Naive B cell (primary cell): ENCODE data around the gene MUC21. TPM values are rescaled to one million over a fixed set of nuclear protein-coding genes. Genes with fewer than 3 reads are reported as not detected.
A peak's percentile ranks its signal among the peaks of the same experiment; 100 is the strongest.
"Not testable (repeated sequence)": the region's sequence is repeated elsewhere in the genome, so short reads cannot be mapped to it uniquely, and the experiment has no call there.

Experiments used
- ATAC-seq, 2 donors: fragments of 150-1000 bp; cut with Tn5 transposase; 2 replicates each; pipeline ENCODE4 v1.10.0; 2021; ENCODE audit warnings: low read depth in 2 of 2, mild to moderate bottlenecking in 2 of 2, moderate library complexity in 2 of 2
- DNase-seq: peaks from one replicate; pipeline ENCODE4 v3.0.0; 2022
- H3K27ac Mint-ChIP-seq, 6 donors: one replicate each; pipeline ENCODE4 v1.8.0; 2020 to 2022; ENCODE audit warnings: mild to moderate bottlenecking in 6 of 6, mixed read lengths in 6 of 6, moderate library complexity in 5 of 6, inconsistent platforms in 2 of 6
- H3K27me3 Mint-ChIP-seq, 3 donors: one replicate each; pipeline ENCODE4 v1.8.0; 2021 to 2022; ENCODE audit warnings: mixed read lengths in 3 of 3, mild to moderate bottlenecking in 1 of 3
- H3K36me3 Mint-ChIP-seq, 2 donors: one replicate each; pipeline ENCODE4 v1.8.0; 2020 to 2022; ENCODE audit warnings: mixed read lengths in 2 of 2, inconsistent platforms in 1 of 2, mild to moderate bottlenecking in 1 of 2
- H3K4me1 Mint-ChIP-seq, 3 donors: one replicate each; pipeline ENCODE4 v1.8.0; 2020 to 2022; ENCODE audit warnings: mixed read lengths in 3 of 3, inconsistent platforms in 1 of 3, mild to moderate bottlenecking in 1 of 3, moderate library complexity in 1 of 3
- H3K4me3 Mint-ChIP-seq, 8 donors: one replicate each; pipeline ENCODE4 v1.8.0; 2020 to 2022; ENCODE audit warnings: mild to moderate bottlenecking in 8 of 8, mixed read lengths in 8 of 8, moderate library complexity in 8 of 8, inconsistent platforms in 2 of 8
- H3K9me3 Mint-ChIP-seq, 7 donors: one replicate each; pipeline ENCODE4 v1.8.0; 2020 to 2022; ENCODE audit warnings: mixed read lengths in 7 of 7, mild to moderate bottlenecking in 5 of 7, inconsistent platforms in 2 of 7, moderate library complexity in 1 of 7
- polyA plus RNA-seq, 6 donors: library from polyadenylated mRNA; unstranded; fragments of 300-500 nt; fragmentation: Illumina TruSeq; gene quantifications; one replicate each; pipeline ENCODE4 v1.2.3, GENCODE V29; 2021; ENCODE audit warnings: low read depth in 6 of 6

Gene MUC21
- polyA plus RNA-seq, 6 donors from 2014 or later: not detected

DNA sequence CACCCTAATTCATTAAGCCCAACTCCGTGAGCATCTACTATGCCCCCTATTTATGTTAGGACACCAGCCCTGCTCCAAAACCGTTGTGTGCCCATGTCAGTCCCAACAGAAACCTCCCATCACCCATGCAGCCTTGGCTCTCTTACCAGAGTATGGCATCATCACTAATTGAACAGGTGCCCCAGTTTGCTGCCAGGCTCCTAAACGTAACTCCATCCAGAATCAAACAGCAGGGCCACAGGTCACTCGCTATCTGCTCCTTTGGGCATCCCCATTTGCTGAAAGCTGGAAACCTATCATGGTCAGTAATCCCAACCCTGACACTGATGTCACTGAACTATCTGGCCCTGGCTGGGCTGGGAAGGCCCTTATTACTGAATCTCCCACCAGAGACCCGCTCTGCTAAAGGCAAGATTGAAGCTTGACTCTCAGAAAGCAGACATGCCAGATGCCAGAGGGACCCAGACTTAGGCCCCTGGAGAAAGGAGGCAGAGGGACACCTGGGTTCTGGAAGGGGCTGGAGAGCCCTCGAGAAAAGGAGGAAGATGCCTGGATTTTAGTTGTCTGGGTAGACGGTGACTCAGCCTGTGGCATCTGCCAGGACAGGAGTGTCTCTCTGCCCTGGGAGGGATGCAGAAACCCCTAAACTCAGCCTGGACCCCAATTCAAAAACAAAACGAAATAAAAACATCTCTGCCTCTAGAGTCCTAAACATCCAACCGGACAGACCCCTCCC lies 28.7 kb upstream of the MUC21 start:
- H3K9me3 Mint-ChIP-seq: peaks cover 0 to 2% (median 0%) of the 10 kb centered on the region in 7 donors
- DNase-seq: no peak
- H3K27me3 Mint-ChIP-seq: peaks cover 6 to 54% (median 47%) of the 10 kb centered on the region in 3 donors
- H3K27ac Mint-ChIP-seq: peak overlapping the region in 4 of 6 donors; percentile 57 to 88 (median 70)
- H3K36me3 Mint-ChIP-seq: peaks cover 0 to 15% of the 10 kb centered on the region in 2 donors
- ATAC-seq: no peak
- peaks cover 0 to 27% (median 17%) of the 10 kb centered on the region in 3 donors for H3K4me1 Mint-ChIP-seq
- peak overlapping the region; percentile 77 to 91 (median 86) for H3K4me3 Mint-ChIP-seq

- H3K4me3 Mint-ChIP-seq: peak overlapping the region; percentile 77 to 91 (median 86)
- H3K27me3 Mint-ChIP-seq: peaks cover 4 to 47% (median 42%) of the 10 kb centered on the region in 3 donors
- ATAC-seq (peak; percentile 93 to 95), DNase-seq (peak; percentile 76)
- H3K36me3 Mint-ChIP-seq: peaks cover 0 to 8% of the 10 kb centered on the region in 2 donors
- H3K9me3 Mint-ChIP-seq: peaks cover 0 to 2% (median 0%) of the 10 kb centered on the region in 7 donors
- H3K4me1 Mint-ChIP-seq: peaks cover 0 to 27% (median 17%) of the 10 kb centered on the region in 3 donors
- peak overlapping the region in 5 of 6 donors; percentile 45 to 92 (median 70) for H3K27ac Mint-ChIP-seq
Measured at GRCh38 chr6:30955367-30956042, 28.0 kb upstream of the MUC21 start.

DNA sequence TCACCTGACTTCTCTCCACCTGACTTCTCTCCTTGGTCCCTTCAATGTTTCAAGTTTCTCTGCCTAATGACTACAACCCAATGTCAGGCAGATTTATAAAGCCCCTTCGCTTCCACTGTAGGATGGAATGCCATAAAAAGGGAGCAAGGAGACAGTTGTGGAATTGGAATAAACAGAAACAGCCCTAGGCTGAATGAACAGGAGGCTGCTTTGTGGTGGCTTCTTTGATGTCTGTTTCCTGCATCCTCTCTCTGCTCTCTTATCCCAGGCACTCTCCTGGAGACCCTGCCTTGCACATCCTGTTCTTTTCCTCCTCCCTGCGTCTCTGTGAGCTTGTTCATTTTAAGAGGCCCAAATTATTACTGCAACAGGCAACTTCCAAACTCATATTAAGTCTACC lies 25.8 kb upstream of the MUC21 start:
- Mint-ChIP-seq H3K36me3 (no peaks in the 10 kb centered on the region), H3K9me3 (no peaks in the 10 kb centered on the region), H3K4me3 (peak overlapping the region in 3 of 8 donors; percentile 5 to 25 (median 10)), H3K27ac (peak overlapping the region in 1 of 6 donors; percentile 15), H3K4me1 (peaks cover 0 to 23% (median 17%) of the 10 kb centered on the region in 3 donors), H3K27me3 (peaks cover 4 to 39% (median 32%) of the 10 kb centered on the region in 3 donors)
- ATAC-seq (no peak), DNase-seq (no peak)

DNA sequence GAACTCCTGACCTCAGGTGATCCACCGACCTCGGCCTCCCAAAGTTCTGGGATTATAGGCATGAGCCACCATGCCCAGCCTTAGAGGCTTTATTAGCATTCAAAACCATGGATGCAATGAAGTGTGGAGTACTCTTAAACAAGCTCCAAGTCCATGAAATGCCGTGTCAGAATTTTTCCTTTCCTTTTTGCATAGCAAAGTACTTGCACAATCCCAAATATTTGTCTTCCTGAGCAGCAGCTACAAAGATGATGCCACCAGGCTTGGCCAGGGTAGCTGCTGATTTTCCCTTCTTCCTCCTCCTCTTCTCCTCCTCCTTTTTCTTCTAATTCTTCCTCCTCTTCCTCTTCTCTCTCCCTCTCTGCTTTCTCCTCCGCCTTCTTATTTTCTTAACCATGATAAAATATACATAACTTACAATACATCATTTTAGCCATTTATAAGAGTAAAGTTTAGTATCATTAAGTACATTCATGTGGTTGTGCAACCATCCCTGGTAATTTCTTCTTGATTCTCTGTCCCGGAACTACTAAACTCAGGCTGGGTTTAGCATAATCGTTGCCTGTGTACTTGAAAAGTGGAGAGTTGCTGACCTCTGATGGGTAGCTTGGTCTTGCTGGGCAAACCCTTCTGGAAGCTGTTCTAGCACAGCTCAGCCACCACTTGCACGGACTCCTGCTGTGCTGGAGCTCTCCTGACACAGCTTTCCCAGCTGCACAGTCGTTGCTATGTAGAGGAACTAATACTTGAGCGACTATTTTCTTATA lies 22.4 kb upstream of the MUC21 start:
- peak overlapping the region in 1 of 6 donors; percentile 7 for H3K27ac Mint-ChIP-seq
- H3K36me3 Mint-ChIP-seq: peaks cover 0 to 8% of the 10 kb centered on the region in 2 donors
- H3K4me3 Mint-ChIP-seq: no peak overlapping the region
- H3K9me3 Mint-ChIP-seq: no peaks in the 10 kb centered on the region
- peaks cover 0 to 15% (median 12%) of the 10 kb centered on the region in 3 donors for H3K4me1 Mint-ChIP-seq
- H3K27me3 Mint-ChIP-seq: peaks cover 15 to 61% (median 55%) of the 10 kb centered on the region in 3 donors
- ATAC-seq (no peak), DNase-seq (no peak)

DNA sequence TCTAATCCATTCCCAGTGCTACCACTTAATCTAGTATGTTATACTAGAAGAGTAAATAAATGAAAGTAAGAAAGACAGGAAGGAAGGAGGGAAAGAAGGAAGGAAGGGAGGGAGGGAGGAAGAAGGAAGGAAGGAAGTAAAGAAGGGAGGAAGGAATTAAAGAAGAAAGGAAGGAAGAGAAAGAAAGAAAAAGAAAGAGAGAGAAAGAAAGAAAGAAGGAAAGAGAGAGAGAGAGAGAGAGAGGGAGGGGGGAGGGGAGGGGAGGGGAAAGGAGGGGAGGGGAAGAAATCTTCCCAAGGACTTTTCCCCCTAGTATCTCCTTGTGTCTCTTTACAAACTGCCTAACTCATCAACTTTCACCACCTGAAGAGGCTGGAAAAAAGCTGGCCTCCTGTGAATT lies 20.8 kb upstream of the MUC21 start:
- Mint-ChIP-seq H3K4me1 (peaks cover 0 to 3% (median 0%) of the 10 kb centered on the region in 3 donors), H3K36me3 (peaks cover 0 to 8% of the 10 kb centered on the region in 2 donors), H3K9me3 (no peaks in the 10 kb centered on the region), H3K27ac (no peak overlapping the region), H3K4me3 (no peak overlapping the region), H3K27me3 (peaks cover 22 to 66% (median 64%) of the 10 kb centered on the region in 3 donors)
- DNase-seq: no peak
- no peak for ATAC-seq

DNA sequence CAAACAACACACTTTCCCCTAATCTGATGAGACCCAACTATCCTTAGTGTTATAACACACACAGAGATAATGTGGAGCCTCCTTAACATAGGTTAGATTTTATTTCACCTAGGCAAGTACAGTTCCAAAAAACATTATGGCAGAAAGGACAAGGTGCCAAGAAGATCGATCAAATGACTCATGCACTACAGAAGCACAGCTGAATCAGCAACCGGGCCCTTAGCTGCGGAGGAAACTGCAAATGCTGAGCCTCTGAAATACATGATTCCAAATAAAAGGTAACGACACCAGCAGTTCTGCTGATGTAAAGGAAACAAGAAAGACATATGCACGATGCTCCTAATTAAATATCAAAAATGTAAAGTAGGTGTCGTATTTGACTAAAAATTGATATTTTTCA lies 19.9 kb upstream of the MUC21 start:
- Mint-ChIP-seq H3K27ac (no peak overlapping the region), H3K27me3 (peaks cover 22 to 57% (median 56%) of the 10 kb centered on the region in 3 donors), H3K4me1 (peaks cover 0 to 3% (median 0%) of the 10 kb centered on the region in 3 donors), H3K4me3 (no peak overlapping the region), H3K9me3 (no peaks in the 10 kb centered on the region), H3K36me3 (peaks cover 0 to 8% of the 10 kb centered on the region in 2 donors)
- DNase-seq (no peak), ATAC-seq (no peak)

DNA sequence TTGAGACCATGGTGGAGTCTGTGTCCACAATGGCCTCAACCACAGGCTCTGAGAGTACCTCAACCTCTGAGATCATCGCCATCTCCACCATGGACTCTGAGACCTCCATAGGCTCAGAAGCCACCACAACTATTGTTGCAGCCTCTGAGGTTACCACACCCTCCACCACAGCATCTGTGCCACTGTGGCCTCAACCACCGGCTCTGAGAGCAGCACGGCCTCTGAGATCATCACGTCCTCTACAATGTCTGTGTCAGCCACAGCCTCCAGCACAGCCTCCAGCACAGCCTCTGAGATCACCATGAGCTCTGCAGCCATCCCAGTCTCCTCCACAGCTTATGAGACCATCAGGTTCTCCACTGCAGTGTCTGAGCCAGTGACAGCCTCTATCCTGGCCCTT lies 19.4 kb upstream of the MUC21 start:
- Mint-ChIP-seq H3K27me3 (peaks cover 22 to 54% (median 53%) of the 10 kb centered on the region in 3 donors), H3K4me1 (peaks cover 0 to 4% (median under 1%) of the 10 kb centered on the region in 3 donors), H3K9me3 (no peaks in the 10 kb centered on the region), H3K36me3 (peaks cover 0 to 8% of the 10 kb centered on the region in 2 donors), H3K27ac (no peak overlapping the region), H3K4me3 (no peak overlapping the region)
- ATAC-seq: no peak
- DNase-seq: no peak

- H3K9me3 Mint-ChIP-seq: peaks cover 0 to 3% (median 0%) of the 10 kb centered on the region in 7 donors
- no peak overlapping the region for H3K27ac Mint-ChIP-seq
- peaks cover 23 to 52% (median 50%) of the 10 kb centered on the region in 3 donors for H3K27me3 Mint-ChIP-seq
- DNase-seq (no peak), ATAC-seq (no peak)
- H3K36me3 Mint-ChIP-seq: peaks cover 0 to 8% of the 10 kb centered on the region in 2 donors
- H3K4me3 Mint-ChIP-seq: no peak overlapping the region
- H3K4me1 Mint-ChIP-seq: peaks cover 4 to 9% (median 6%) of the 10 kb centered on the region in 3 donors
Measured at GRCh38 chr6:30965140-30965601, 18.3 kb upstream of the MUC21 start.

- Mint-ChIP-seq H3K9me3 (peaks cover 0 to 3% (median 0%) of the 10 kb centered on the region in 7 donors), H3K4me3 (peak overlapping the region in 1 of 8 donors; percentile 23), H3K4me1 (peaks cover 4 to 9% (median 6%) of the 10 kb centered on the region in 3 donors), H3K27me3 (peaks cover 23 to 49% (median 46%) of the 10 kb centered on the region in 3 donors), H3K27ac (peak overlapping the region in 1 of 6 donors; percentile 34), H3K36me3 (peaks cover 0 to 8% of the 10 kb centered on the region in 2 donors)
- no peak for ATAC-seq
- DNase-seq: no peak
Measured at GRCh38 chr6:30966154-30966553, 17.4 kb upstream of the MUC21 start.

DNA sequence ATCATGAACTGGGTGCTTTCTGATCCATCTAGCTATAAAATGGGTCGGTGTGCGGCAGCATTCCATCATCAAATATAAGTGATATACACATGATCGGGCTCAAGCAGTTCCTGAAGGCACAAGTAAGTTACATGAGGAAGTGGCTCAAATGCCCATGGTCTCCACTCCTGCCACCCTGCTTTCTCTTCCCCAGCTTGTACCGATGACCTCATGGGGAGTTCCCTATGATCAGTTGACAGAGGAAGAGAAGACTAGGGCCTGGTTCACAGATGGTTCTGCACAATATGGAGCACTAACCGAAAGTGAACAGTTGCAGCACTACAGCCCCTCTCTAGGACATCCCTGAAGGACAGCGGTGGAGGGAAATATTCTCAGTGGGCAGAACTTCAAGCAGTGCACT lies 14.3 kb upstream of the MUC21 start:
- Mint-ChIP-seq H3K27ac (peak overlapping the region in 3 of 6 donors; percentile 23 to 81 (median 26)), H3K27me3 (peaks cover 19 to 58% (median 57%) of the 10 kb centered on the region in 3 donors)
- not testable (repeated sequence) for ATAC-seq, H3K9me3 Mint-ChIP-seq, H3K4me3 Mint-ChIP-seq, H3K4me1 Mint-ChIP-seq, DNase-seq, H3K36me3 Mint-ChIP-seq

DNA sequence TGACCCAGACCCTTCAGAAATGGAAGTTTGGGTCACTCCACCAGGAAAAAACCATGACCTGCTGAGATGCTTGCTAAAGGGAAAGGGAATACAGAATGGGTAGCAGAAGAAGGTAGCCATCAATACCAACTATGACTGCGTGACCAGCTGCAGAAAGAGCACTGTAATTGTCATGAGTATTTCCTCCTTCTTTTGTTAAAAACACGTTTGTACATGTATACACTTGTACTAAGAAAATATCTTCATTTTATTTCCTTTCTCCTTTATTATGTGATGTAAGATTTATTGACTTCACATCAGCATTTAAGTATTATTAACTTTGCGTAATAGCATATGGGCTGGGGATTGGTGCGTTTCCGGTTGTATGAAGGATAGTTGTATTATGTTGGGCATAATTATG lies 12.6 kb upstream of the MUC21 start:
- Mint-ChIP-seq H3K4me1 (peaks cover 4 to 6% (median 6%) of the 10 kb centered on the region in 3 donors), H3K9me3 (peaks cover 0 to 3% (median 0%) of the 10 kb centered on the region in 7 donors), H3K27ac (no peak overlapping the region), H3K4me3 (no peak overlapping the region), H3K36me3 (no peaks in the 10 kb centered on the region), H3K27me3 (peaks cover 13 to 40% (median 39%) of the 10 kb centered on the region in 3 donors)
- DNase-seq: no peak
- ATAC-seq: no peak

GRCh38 chr6:30972816-30973215 lies 10.7 kb upstream of the MUC21 start:
- peaks cover 4 to 6% (median 6%) of the 10 kb centered on the region in 3 donors for H3K4me1 Mint-ChIP-seq
- no peak for ATAC-seq
- peak overlapping the region in 1 of 8 donors; percentile 21 for H3K4me3 Mint-ChIP-seq
- no peak for DNase-seq
- no peaks in the 10 kb centered on the region for H3K36me3 Mint-ChIP-seq
- no peak overlapping the region for H3K27ac Mint-ChIP-seq
- peaks cover 5 to 38% (median 35%) of the 10 kb centered on the region in 3 donors for H3K27me3 Mint-ChIP-seq
- H3K9me3 Mint-ChIP-seq: peaks cover 0 to 4% (median 0%) of the 10 kb centered on the region in 7 donors
